ENCODE data around the gene PSMB9. TPM values are rescaled to one million over a fixed set of nuclear protein-coding genes. Genes with fewer than 3 reads are reported as not detected.

The PSMB9 gene
- total RNA-seq, 1 donor from 2014 or later = 5.7 TPM

GRCh38 chr6:32882879-32883250, 28.9 kb downstream of the PSMB9 start:
- no peak overlapping the region for H3K4me3 Mint-ChIP-seq
- H3K36me3 Mint-ChIP-seq = no peaks in the 10 kb centered on the region
- H3K27ac Mint-ChIP-seq = no peak overlapping the region
- no peak for TF ChIP-seq CTCF (conservative IDR thresholded peaks at IDR 0.05)
- no peaks in the 10 kb centered on the region for H3K4me1 Mint-ChIP-seq (ENCODE audit: unreplicated experiment)
- peaks cover 52% of the 10 kb centered on the region for H3K27me3 Mint-ChIP-seq
- no peaks in the 10 kb centered on the region for H3K9me3 Mint-ChIP-seq
- DNase-seq (ENCODE audit: extremely low spot score, unreplicated experiment) = no peak

GRCh38 chr6:32883789-32884188, 29.8 kb downstream of the PSMB9 start:
- DNase-seq (ENCODE audit: extremely low spot score, unreplicated experiment) = no peak
- H3K9me3 Mint-ChIP-seq = no peaks in the 10 kb centered on the region
- peaks cover 52% of the 10 kb centered on the region for H3K27me3 Mint-ChIP-seq
- H3K4me1 Mint-ChIP-seq (ENCODE audit: unreplicated experiment) = no peaks in the 10 kb centered on the region
- no peak for TF ChIP-seq CTCF (conservative IDR thresholded peaks at IDR 0.05)
- no peak overlapping the region for H3K4me3 Mint-ChIP-seq
- no peaks in the 10 kb centered on the region for H3K36me3 Mint-ChIP-seq
- H3K27ac Mint-ChIP-seq = no peak overlapping the region

GRCh38 chr6:32885698-32886286, 31.8 kb downstream of the PSMB9 start:
- H3K36me3 Mint-ChIP-seq = no peaks in the 10 kb centered on the region
- no peak overlapping the region for H3K4me3 Mint-ChIP-seq
- no peaks in the 10 kb centered on the region for H3K4me1 Mint-ChIP-seq (ENCODE audit: unreplicated experiment)
- no peak overlapping the region for H3K27ac Mint-ChIP-seq
- no peaks in the 10 kb centered on the region for H3K9me3 Mint-ChIP-seq
- H3K27me3 Mint-ChIP-seq = peaks cover 54% of the 10 kb centered on the region
- no peak for DNase-seq (ENCODE audit: extremely low spot score, unreplicated experiment)
- TF ChIP-seq CTCF (conservative IDR thresholded peaks at IDR 0.05) = peak; percentile 79

- no peak overlapping the region for H3K4me3 Mint-ChIP-seq
These were observed 32.8 kb downstream of the PSMB9 start for GRCh38 chr6:32886681-32887383.

GRCh38 chr6:32887616-32888015, 33.6 kb downstream of the PSMB9 start:
- Mint-ChIP-seq H3K36me3 (no peaks in the 10 kb centered on the region), H3K4me3 (no peak overlapping the region), H3K4me1 (ENCODE audit: unreplicated experiment) (no peaks in the 10 kb centered on the region), H3K27me3 (peaks cover 48% of the 10 kb centered on the region), H3K9me3 (no peaks in the 10 kb centered on the region), H3K27ac (no peak overlapping the region)
- TF ChIP-seq CTCF (conservative IDR thresholded peaks at IDR 0.05) = no peak
- no peak for DNase-seq (ENCODE audit: extremely low spot score, unreplicated experiment)

More at GRCh38 chr6:32886681-32887383, 32.8 kb downstream of the PSMB9 start:
- no peak for DNase-seq (ENCODE audit: extremely low spot score, unreplicated experiment)
- Mint-ChIP-seq H3K9me3 (no peaks in the 10 kb centered on the region), H3K27me3 (peaks cover 51% of the 10 kb centered on the region), H3K4me1 (ENCODE audit: unreplicated experiment) (no peaks in the 10 kb centered on the region), H3K27ac (no peak overlapping the region), H3K36me3 (no peaks in the 10 kb centered on the region)
- no peak for TF ChIP-seq CTCF (conservative IDR thresholded peaks at IDR 0.05)
